ENCODE measurements around the gene DCTPP1.
A peak's percentile ranks its signal among the peaks of the same experiment; 100 is the strongest.

Gene DCTPP1

DNA sequence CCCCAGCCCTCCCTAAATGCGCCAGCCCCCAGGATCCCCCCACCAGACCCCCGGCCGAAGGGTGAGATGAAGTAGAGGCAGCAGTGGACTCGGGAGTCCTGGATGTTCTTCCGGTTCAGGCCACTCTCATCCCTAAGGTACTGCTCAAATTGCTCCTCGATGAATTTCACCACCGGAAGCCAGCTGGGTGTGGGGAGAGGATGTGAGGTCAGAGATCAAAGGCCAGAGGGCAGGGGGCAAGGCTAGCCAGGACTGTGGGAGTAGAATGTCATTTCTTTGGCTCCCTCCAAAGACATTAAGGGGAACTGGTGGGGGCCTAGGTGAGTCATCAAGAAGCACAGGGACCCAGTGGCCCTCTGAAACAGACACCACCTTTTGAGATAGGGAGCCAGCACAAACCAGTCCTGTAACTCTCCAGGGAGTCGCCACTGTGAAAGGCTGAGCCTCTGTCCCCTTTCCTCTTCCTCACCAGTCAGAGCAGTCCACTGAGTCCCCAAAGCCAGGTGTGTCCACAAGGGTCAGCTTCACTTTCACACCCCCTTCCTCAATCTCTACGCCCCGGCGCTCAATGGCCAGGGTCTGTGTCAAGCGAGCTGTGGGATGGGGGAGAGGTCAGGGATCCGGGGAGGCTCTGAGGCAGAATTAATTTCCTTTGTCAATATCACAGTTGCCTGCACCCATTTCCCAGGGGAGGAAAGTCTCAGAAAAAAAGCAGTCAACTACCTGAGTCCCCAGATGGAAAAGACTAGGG, 48.4 kb downstream of the DCTPP1 start:
- no peak for DNase-seq (ENCODE audit: low read depth in 2 of 2)

DNA sequence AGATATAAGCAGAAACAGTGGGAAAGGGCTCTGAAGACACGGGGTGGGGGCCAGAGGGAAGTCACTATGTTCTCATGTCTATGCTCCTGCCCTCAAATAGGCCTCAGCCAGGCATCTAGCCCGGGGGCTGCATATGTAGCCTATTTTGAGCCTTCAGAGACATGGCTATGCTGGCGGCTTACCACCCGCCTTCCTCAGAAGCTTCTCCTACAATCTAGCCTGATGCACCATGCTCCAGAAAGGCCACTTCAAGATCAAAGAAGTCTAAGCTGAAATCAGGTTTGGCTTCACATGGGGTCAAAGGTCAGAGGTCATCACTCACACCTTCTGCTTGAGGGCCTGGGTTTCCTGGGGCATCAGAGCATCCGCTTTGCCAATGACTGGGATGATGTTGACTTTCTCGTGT, 49.0 kb downstream of the DCTPP1 start:
- no peak for DNase-seq (ENCODE audit: low read depth in 2 of 2)

DNA sequence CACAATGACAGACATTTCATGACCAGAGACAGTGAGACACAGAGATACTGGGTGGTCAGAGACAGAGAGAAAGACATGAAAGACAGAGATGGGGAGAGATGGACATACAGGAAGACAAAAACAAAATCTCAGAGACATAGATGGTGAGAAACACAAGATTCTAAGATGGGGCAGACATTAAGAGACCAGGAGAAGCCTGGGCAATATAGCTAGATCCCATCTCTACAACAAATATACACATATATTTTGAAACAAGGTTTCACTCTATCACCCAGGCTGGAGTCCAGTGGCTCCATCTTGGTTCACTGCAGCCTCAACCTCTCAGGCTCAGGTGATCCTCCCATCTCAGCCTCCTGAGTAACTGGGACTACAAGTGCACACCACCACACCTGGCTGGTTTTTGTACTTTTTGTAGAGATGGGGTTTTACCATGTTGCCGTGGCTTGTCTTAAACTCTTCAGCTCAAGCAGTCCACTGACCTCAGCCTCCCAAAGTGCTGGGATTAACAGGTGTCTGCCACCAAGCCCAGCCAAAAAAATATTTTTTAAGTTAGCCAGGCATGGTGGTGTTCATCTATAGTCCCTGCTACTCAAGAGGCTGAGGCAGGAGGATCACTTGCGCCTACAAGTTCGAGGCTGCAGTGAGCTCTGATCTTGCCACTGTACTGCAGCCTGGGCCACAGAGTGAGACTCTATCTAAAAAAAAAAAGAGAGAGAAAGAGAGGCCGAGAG, 49.6 kb downstream of the DCTPP1 start:
- DNase-seq (ENCODE audit: low read depth in 2 of 2) = no peak

DNA sequence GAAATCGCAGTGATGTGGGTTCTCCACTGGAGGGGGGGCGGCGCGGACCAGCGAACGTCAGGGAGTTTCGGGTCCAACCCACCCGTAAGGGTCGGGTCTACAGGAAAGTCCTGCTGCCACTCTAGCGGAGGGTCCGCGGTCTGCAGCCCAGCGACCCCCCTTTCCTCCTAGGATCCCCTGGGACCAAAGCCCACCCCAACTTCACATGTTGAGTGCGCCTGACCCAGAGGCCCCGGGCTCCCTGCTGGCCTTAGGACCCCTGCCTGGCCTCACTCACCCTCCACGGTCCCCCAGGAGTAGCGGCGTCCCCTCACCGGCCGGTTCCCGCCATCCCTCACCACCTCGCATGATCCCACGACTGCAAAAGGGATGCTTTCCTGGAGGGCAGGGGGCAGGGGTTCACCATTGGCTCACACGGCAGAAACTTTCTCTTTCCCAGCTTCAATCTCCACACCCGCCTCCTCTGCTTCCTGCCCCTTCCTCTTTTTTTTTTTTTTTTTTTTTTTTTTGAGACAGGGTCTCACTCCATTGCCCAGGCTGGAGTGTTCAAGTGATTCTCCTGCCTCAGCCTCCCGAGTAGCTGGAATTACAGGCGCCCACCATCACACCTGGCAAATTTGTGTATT, 50.6 kb downstream of the DCTPP1 start:
- DNase-seq (ENCODE audit: low read depth in 2 of 2) = no peak

DNA sequence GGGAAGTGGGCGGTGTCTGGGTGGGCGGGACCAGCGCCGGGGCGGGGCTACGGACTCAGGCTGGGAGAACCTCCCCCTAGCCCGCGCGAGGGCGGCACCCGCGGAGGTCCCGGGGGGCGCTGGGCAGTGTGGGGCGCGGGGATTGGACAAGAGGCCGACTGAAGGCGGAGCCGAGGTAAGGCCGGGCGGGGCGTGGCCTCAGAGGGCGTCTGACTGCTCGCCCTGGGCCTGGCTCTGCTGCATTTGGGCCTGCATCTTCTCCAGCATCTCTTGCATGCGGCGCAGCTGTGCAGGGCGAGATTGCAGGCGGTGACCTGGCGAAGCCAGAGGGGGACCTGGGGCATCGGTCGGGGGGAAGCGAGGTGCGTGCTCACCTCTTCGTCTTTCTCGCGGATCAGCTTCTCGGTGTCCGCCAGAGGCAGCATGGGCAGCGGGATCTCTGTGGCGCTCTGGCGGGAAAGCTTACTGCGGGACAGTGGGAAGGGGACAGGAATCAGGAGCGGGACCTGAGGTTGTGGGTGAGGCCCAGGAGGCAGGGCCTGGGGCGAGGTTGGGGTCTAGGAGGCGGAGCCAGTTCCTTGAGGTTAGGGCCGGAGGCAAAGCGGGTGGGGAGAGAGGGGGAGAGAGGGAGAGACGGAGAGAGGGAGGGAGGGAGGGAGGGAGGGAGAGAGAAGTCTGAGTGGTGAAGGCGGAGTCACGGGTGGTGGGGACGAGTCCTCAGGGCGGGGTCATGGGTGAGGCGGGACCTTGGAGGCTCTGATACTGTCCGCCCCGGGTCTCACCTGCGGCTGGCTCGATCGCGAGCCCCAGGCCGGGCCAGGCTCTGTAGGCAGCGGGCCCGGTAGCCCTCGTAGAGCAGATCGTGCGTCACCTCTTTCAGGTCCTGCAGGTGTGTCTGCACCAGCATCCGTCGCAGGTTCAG, 51.3 kb downstream of the DCTPP1 start:
- DNase-seq (ENCODE audit: low read depth in 2 of 2) = peak; percentile 97 to 99

DNA sequence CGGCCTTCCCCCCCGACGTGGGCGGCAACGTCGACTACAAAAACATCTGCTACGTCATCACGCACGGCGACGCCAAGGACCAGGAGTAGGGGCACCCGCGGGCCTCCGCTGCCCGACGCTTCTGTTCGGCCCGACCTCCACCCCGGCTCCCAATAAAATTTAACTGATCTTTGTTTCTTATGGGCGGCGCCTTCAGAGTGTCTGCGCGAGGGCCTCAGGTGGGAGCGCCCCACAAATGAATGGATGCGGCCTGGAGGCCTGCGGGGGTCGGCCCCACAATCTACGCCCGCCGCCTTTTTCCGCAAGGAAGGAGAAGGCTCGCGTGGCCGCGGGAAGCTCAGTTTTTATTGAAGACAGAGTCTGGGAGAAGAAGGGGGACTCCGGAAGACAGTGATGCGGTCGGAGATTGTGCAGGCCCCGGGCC, 52.0 kb downstream of the DCTPP1 start:
- DNase-seq (ENCODE audit: low read depth in 2 of 2) = peak; percentile 70 to 82

DNA sequence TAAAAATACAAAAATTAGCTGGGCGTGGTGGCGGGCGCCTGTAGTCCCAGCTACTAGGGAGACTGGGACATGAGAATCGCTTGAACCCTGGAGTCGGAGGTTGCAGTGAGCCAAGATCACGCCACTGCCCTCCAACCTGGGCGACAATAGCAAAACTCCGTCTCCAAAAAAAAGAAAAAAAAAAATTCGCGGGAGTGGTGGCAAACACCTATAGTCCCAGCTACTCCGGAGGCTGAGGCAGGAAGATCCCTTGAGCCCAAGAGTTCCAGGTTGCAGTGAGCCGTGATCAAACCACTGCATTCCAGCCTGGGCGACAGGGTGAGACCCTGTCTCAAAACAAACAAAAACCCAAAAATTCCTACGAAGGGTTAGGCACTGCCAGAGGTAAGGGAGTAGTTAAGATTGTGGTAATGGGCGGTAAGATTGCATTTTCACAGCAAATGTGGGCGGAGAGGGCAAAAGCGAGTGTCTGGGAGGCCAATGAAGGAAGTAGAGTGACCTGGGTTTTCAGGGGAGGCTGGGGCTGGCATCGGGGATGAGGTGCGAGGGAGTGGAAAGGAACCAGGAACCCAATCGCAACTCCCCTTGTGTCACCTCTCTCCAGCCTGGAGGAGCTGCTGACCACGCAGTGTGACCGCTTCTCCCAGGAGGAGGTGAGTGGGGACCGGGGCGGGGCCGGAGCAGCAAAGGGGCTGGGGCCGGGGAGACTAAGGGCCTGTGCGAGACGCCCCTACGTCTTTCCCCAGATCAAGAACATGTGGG, 52.6 kb downstream of the DCTPP1 start:
- DNase-seq (ENCODE audit: low read depth in 2 of 2) = no peak

DNA sequence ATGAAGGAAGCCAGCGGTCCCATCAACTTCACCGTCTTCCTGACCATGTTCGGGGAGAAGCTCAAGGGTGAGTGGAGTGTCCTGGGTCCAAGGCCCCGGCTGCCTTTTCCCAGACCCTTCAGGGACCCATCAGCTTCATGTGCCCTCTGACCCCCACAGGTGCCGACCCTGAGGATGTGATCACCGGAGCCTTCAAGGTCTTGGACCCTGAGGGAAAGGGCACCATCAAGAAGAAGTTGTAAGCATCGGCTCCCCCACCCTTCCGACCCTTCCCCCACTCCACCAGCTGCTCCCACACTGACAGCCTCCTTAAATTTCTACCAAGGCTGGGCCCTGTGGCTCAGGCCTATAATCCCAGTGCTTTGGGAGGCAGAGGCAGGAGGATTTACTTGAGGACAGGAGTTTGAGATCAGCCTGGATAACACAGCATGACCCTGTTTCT, 53.3 kb downstream of the DCTPP1 start:
- no peak for DNase-seq (ENCODE audit: low read depth in 2 of 2)

DNA sequence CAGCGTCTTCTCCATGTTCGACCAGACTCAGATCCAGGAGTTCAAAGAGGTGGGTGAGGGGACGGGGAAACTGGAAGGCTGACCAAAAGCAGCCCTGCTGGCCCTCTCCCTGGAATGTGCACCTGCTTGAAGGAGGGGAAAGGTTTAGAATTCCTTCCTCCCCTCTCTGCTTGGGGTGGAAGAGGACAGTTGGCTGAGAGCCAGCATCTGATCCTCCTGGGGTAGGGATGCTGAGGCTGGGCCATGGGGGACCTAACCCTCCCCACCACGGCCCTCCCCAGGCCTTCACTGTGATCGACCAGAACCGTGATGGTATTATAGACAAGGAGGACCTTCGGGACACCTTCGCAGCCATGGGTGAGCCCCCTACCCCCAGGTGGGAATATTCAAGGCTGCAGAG, 54.0 kb downstream of the DCTPP1 start:
- no peak for DNase-seq (ENCODE audit: low read depth in 2 of 2)

DNA sequence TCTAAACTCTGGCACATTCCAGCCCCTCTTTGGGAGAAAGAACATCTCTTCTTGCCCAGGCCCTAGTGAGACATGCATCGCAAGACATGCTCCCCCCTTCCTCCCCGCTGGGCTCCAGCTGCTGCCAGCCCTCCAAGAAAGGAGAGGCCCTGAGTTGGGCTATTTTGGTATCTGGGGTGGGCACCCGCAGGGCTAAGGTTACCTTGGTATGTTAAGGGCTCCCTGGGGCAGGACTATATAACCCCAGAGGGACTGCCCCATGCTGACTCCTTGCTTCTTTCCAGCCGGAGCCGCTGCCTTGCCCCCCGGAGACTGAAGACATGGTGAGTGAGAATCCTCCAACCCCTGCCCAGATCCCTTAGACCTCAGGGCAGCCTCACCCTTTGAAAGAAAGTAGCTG, 55.3 kb downstream of the DCTPP1 start, which contains the start of gene MYL11:
Gene MYL11 (plus strand): TSS at position 265 of the 400 bp plus-strand sequence. CDS start 56 bp downstream, at position 321.
- no peak for DNase-seq (ENCODE audit: low read depth in 2 of 2)

All from stimulated activated CD4-positive, alpha-beta T cell treated with anti-CD3 and anti-CD28 coated beads, Interleukin-12 subunit alpha, Interleukin-12 subunit beta, amount 100 ng/mL, for 24 hours (primary cell).